GM18868 (cell line): Measurements from ENCODE around the gene SLC6A3.

Experiments
- ATAC-seq: cut with Tn5 transposase; IDR thresholded peaks from one replicate; pipeline ENCODE4 v1.9.1; 2021; ENCODE audit warnings: mild to moderate bottlenecking, moderate library complexity; ENCODE audit not compliant: unreplicated experiment

The SLC6A3 gene

DNA sequence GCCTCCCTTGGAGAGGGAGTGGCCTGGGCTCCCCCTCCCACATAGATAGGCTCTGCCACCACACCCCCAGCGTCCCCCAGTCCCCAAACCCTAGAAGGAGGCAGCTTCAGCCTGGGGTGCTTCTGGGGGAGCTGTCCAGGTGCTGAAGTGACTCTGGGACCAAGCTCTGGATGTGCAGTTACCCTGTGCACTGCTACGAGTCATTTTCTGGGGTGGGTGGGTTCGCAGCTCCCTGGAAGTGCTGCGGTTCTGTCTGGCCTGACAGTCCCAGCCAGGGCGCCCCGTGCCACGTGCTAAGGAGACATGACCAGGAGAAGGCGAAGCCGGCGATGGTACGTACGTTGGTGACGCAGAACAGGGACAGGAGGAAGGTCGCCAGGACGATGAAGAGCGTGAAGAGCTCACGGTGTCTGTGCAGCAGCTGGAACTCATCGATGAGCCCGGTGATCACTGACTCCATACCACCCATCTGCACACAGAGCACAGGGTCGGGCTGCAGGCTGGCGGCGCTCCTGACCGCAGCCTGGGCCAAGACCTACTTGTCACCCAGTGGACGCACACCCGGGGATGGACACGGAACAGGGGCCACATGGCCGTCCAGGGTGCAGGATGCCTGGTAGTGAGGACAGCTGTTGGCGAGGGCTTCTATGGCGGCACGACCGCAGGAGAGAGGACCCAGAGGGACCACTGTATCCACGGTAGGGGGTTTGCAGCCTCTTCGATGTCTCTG lies 35.7 kb downstream of the SLC6A3 start:
- ATAC-seq: no peak

DNA sequence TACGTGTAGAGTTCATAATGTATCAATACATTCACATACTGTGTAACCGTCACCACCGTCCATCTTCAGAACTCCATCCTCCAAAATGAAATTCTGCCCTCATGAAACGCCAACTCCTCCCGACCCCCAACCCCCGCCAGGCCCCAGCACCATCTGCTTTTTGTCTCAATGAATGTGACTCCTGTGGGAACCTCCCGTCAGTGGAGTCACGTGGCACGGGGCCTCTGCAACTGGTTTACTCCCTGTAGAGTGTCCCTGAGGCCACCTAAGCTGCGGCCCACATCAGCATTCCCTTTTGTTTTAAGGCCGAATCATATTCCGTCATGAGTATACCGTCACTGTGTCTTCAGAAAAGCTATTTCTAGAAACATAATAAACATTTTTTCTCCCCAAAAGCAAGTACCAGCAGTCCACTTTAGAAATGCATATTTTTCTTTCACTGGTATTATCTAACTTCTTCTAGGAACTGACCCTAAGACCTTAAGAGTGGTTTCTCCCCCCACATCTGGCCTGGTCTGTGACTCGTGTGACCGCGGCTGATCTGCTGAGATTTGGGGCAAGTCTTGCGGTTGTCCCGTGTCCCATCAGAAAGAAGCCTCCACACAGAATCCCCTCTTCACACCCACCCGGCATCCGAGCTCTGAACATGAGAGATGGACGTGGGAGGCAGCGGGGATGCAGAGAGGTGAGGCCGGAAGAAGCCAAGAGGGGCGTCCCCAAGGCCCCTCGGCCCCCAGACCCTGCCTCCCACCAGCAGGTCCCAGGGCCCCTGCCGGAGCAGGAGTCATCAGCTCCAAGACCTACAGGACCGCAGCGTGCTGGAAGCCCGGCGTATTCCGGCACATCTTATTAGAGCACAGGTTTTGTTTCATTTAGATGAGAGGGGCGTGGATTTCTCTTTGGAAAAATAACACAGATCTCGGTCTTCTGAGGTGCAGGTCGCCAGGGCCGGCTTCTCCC lies 38.3 kb downstream of the SLC6A3 start:
- no peak for ATAC-seq

DNA sequence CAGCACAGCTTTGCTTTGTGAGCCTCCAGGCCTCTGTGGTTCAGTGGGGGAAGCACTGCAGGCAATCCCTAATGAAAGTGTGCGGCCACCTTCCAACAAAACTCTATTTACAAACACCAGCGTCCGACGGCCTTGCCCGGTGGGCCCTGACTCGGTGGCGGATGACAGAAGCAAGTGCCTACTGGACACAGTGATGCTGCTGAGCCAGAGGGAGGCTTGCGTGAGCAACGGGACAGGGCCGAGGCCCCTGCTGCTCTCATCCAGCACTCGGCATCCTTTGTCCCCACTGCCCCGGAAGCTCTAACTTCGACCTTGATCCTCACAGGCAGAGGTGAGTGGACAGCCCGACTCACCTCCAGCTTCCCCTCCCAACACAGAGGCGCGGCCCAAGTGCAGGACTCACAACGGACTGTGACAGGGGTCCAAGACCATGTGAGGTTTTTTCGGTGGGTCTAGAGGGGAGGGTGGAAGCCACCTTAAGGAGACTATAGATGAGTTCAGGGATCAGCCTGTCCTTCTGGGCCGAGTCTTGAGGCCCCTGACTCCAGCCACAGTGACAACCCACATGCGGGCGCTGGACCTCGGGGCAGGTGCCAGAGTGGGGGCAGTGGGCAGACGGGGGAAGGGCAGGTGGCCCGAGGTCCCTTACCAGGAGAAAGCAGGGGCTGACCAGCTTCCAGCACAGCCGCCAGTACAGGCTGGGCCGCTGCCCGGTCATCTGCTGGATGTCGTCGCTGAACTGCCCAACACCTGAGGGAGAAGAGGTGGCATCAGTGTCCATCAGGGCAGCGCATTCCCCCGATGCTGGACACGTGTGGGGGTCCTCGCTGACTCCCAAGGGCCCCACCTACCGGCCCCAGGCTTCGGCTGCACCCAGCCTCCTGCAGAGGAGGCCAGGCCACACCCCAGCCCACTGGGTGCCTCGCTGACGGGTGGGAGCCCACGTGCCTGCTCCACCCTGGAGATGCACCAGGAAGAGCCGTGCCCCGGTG lies 39.4 kb downstream of the SLC6A3 start:
- ATAC-seq: no peak

DNA sequence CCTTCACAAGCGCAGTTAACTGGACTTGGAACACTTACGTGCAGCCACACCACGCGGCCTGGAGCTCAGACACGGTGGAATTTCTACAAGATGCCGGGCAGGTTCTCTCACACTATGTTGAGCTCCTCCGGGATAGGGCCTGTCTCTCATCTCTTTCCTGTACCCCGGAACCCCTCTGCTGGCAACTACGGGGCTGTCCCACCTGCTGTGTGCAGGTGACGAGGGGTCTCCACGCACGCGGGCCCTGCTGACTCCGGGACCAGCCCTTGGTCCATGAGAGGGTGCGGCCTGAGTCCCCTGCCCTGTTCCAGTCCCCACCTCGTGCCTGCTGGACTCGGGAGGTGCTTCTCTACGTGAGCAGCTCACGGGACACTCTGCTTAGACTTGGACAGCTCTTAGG lies 40.1 kb downstream of the SLC6A3 start:
- ATAC-seq: no peak

DNA sequence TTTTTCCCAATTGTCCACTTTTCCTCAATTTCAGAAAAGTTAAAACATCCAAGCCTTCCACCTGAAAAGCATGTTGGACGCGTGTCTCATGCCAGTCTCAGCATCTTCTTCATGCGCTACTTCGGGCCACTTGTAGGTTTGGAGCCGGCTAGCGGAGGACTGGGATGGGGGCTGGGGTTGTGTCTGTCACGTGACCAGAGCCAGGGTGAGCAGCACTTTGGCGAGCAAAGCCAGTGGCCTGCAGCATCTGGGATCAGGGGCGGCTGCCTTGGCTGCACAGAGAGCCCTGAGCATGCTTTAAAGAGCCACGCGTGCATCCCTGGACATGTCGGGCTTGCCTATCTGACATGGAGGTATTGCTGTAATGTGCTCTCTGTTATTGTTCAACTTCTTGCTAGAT lies 41.2 kb downstream of the SLC6A3 start:
- ATAC-seq: no peak

DNA sequence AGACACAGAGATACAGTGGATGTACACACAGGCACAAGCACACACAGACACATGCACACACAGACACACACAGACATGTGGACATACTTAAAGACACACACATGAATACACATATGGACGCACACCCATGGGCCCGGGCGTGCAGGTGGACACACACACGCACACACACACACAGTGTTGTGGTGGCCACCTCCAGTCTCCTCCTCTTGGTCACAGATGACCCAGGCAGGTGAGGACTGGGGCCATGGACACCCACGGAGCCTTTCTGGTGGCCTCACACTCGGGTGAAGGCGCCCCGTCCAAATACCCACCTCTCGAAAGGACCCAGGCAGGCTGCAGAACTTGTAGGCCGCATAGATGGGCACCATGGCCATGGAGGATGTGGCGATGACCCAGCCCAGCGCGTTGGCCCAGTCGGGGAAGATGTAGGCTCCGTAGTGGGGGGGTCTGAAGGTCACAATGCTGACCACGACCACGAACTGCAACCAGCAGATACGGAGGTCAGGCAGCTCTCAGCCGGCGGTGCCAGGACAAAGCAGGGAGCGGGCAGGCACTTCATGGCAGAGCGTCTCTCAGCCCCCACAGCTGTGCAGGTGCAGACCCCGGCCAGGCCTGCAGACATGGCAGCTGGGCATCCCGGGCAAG lies 42.5 kb downstream of the SLC6A3 start:
- ATAC-seq: no peak

DNA sequence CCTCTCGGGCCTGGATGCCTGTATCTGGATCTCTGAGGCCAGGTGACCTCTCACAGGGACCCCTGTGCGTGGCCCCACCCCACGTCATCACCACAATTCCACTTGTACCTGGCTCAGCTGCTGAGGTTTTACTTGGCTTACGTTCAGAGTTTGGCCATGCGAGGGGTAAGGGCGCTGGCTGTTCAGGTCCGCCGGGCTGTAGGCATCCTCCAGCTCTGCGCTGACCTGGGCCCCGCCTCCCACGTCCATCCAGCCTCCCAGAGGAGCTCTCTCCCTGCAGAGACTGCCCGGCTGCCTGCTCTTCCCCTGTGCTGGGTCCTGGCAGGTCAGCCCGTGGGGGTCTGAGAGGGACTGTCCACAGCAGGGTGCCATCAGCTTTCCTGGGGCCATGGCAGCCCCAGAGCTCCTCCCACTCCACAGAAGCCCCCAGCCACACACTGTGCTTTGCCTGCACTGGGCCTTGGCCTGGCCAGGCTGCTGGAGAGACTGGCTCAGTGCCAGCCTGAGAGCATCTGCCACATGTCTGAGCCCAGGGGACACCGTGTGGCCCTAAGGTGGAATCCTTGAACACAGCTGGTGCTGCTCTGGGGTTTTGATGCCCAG lies 43.6 kb downstream of the SLC6A3 start:
- ATAC-seq: no peak

DNA sequence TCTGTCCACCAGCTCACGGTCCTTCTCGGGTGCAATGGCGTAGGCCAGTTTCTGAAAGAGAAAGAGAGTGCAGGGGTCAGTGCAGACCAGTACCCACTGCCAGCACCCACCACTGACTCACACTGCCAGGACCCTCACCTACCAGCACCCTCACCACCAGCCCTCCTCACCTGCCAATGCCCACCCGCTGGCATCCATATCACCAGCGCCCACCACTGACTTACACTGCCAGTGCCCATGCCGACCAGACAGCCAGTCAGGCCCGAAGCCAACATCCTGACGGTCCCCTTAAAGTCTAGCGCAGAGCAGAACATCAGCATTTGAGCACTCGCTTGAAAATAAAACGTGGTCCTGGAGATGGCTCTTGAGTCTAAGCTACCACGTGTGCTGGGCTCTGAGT lies 44.3 kb downstream of the SLC6A3 start:
- no peak for ATAC-seq

DNA sequence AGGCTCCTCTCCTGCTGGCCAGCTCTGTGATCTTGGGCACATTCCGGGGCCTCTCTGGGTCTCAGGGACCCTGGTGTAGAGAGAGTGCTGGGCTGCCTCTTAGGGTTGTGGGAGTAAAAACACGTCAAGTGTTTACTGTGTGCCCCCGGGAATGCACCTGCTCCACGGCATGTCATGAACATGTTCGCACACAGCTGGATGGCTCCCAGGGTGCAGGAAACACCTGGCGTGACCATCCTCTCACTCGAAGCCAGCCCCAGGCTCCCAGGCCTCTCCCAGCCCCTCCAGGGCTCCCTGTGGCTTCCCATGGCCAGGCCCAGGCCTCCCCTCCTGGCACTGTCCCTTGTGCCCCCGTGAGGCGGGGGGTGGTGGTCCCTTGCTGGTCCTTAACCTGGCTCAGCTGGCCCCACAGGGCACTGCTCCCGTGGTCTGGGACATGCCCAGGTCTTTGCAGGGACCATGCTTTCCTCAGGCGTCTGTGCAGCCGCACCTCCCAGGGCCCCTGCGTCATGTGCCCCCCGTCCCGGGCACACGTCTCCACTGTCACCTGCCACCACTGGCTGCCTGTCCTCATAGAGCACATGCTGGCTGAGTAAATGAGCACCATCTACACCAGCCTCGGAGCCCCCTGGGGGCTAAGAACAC lies 44.9 kb downstream of the SLC6A3 start:
- no peak for ATAC-seq

DNA sequence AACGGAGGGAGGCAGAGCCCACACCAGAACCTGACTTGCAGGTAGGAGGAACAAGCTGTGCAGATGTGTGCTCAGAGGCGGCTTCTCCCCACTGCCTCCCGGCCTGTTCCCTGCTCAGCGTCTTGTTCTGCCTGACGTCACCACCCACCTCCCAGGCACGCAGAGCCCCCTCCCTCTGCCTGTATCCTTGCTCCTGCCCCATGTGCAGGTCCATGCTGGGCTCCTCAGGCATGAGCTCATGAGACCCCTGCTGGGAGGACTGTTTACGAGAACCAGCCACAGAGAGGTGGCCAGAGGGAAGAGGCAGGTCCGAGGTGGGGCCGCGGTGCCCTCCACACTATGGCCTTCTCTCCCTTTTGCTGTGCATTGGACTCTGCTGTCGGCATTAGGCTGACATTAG lies 45.5 kb downstream of the SLC6A3 start:
- ATAC-seq: no peak

DNA sequence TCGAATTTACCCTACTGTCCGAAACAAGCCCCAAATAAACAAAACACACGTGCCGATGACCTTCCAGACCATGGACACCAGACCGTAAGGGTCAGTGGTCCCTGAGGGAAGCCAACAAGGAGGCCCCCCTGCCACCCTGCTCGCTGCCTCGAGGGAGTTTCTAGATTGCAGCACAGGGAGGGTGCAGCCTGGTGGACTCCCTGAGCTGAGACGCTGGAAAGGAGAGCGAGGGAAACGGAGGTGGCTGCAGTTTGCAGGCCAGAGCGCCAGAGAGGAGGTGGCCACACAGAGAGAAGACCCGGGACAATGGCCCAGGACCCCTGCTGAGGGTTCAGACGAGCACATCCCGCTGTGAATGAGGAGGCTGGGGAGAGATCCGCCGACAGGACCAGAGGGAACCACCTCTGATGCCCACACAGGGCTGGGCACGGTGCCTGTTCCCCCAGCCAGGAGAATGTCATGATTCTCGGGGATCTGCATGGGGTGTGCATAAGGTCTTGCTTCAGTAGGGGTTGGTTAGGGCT lies 48.9 kb downstream of the SLC6A3 start:
- ATAC-seq: no peak

DNA sequence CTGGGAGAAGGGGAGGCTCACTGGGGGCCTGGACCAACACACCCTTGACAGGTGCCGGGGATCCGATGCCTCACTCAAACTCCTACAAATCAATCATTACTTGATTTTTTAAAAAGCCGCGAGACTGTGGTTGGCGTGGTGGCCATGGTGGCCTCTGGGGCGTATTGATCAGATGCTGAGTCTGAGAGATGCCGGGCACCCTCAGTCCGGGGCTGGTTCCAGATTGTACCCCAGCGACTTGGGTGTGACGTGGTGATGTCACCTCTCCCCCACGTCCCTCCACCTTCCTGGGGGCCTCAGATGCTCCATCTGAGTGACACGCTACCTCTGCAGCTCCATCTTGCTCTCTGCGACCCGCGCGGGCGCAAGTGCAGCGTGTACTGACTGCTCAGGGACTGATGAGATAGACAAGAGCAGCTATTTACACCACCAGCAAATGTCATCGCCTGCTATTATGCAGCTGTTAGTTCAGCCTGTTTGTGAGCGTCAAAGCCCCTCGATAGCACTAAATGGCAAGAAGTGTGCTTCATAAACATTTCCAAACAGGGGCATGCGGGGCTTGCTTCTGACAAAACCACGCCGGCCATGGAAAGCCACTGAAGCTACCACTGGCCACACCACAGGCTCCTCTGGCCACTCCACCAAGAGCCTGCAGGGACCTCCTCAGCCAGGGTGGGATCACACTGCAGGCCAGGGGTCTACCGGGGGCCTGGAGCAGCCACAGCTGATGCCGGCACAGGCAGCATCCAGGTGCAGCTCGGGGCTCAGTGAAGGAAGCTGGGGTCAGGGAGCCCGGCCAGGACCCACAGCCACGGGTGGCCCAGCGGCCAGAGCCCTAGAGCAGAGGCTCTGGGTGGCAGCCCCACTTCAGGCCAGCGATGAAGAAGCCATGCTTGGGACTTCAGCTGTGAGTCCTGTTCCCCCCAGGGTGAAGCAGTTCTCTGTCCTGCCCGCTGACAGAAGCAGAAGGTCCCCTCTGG lies 50.1 kb downstream of the SLC6A3 start:
- ATAC-seq: no peak

DNA sequence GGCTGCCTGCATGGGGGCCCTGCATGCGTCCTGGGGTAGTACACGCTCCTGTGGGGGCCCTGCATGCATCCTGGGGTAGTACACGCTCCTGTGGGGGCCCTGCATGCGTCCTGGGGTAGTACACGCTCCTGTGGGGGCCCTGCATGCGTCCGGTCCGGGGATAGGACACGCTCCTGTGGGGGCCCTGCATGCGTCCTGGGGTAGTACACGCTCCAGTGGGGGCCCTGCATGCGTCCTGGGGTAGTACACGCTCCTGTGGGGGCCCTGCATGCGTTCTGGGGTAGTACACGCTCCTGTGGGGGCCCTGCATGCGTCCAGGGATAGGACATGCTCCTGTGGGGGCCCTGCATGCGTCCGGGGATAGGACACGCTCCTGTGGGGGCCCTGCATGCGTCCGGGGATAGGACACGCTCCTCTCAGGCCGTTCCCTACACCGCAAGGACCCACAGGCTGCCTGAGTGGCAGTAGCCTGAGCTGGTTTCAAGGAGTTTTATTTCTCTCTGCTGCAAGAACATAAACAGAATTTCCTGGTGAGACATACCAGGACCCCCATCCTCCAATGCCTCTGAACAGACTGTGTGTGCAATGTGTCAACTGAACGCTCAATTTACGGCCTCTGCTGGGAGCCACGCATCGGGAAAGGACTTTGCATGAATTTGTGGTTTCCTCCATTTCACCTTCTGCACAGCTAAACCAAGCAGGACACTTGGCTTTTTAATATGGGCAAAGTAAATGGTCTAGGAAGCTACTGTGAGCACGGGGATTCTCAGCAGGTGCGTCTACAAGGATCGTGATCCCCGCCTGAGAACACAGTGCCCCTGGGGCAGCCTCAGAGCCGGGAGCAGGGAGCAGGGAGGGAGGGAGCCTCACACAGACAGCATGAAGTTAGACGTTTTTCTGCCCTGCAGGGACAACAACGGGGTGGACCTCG lies 51.4 kb downstream of the SLC6A3 start:
- no peak for ATAC-seq

DNA sequence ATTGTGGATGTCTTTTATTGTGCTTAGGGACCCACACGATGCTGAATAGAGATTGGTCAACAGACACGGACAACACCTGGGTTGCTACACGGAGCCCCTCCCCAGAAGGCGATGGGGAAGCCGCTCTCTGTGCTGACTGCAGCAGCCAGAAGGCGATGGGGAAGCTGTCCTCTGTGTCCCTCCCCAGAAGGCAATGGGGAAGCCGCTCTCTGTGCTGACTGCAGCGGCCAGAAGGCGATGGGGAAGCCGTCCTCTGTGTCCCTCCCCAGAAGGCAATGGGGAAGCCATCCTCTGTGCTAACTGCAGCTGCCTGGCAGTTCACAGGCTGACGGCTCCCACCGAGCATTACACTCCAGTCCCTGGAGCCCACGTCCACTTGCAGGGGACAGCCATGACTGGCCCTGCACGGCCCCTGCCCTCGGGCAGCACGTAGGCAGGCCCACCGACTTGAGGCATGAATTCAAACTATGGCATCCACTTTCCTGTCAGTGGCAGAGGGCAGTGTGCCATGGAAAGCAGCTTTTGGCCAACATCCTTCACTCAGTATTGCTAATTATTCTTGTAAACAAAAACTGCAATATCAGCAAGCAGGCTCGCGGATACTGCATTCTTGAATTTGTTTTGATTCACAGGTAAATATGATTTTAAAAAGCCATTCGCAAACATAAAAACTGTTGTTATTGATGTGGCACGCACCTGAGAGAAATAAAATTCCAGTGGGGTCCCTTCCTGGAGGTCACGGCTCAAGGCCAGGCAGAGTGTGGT lies 52.3 kb downstream of the SLC6A3 start:
- ATAC-seq: no peak

DNA sequence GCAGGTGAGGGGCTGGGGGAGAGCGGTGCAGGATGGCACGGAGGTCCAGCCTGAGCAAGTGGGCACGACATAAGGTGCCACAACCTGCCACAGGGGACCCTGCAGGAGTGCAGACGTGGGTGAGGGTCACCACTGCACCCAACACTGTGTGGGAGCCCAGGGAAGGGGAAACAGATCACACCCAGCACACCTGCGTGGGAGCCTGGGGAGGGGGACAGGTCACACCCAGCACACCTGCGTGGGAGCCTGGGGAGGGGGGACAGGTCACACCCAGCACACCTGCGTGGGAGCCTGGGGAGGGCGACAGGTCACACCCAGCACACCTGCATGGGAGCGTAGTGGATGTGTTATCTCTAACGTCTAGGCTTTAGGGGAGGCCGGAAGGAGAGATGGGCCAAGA lies 53.0 kb downstream of the SLC6A3 start:
- no peak for ATAC-seq

DNA sequence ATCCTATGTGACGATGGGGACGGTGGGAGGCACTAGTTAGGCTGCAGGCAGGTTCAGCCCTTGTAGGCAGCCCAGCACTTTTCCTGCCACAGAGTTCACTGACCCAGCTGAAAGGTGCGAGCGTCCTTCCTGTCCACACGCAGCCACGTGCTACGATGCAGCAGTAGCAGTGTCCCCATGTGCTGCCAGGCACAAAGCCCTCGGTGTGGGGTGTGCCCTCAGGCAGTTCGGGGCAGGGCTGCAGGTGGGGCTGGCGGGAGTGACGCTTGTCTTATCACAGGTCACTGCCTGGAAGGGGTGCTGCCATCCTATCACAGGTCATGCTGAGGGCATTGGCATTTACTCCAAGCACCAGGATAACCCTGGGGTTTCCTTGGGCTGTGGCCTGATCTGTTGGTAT lies 53.5 kb downstream of the SLC6A3 start:
- ATAC-seq: no peak
